Ovary (tissue), 3 donors: Measurements from ENCODE around the gene BEAN1.

Experiments
- CTCF ChIP-seq, 3 donors: fragments of 450-650 bp in 2 of 3; fragments of 200-600 bp in 1 of 3; IDR thresholded peaks; one replicate each; pipeline versions ENCODE4 v1.5.1 to v1.8.0; 2016 to 2022; ENCODE audit warnings: antibody characterized with exemption in 3 of 3, mild to moderate bottlenecking in 1 of 3
- EP300 ChIP-seq: sonication (generic); formaldehyde crosslinking; IDR thresholded peaks from one replicate; pipeline ENCODE4 v1.6.1; 2017; ENCODE audit warnings: antibody characterized with exemption
- POLR2A ChIP-seq: fragments of 450-650 bp; IDR thresholded peaks from one replicate; pipeline ENCODE4 v1.6.1; 2017; ENCODE audit warnings: antibody characterized with exemption, mild to moderate bottlenecking, moderate library complexity
- donor health status: DM: no; HTN: no; CAD: no.

DNA sequence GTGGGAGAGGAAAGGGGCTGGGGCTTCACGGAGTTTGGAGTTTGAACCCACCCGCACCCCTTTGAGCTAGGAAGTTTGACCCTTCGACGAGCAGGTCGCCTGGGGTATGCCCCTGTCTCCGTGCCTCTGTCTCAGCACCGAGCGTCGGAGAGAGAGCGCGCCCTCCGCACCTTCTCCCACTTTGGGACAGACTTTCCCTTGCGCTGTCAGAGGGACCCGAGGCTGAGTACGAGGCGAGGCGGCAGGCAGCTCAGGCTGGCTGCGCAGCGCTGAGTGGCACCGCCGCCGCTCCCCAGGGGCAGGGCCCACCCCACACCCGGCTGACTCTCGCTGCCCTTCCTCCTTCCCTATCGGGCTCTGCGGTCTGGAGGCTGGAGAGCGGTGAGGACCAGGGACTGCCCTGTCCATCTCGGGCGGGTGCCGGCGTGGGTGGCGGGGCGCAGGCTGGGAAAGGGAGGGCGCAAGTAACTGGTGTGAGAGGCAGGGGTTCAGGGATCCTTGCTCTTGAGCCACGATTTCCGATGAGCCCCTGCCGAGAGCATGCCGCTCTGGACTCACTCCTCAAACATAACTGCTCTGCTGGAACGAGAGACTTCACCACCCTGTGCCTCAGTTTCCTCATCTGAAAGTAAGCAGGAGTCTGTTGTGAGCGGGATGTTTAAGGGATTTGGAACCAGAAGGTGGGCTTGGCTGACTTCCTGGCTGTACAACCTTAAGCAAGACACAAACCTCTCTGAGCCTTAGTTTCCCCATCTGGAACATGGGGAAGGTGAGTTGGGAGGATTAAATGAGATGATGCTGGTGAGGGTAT is 981 bp downstream of the BEAN1 start:
- TF ChIP-seq CTCF (IDR thresholded peaks at IDR 0.05) = no peak
- no peak for TF ChIP-seq EP300
- TF ChIP-seq POLR2A = no peak
